Measurements from ENCODE around the gene GTPBP4. TPM values are rescaled to one million over a fixed set of nuclear protein-coding genes. Genes with fewer than 3 reads are reported as not detected.

The GTPBP4 gene
- total and polyA plus RNA-seq, 2 of the 8 experiments (the other 6 are each of a cell fraction or from before 2014, with no cell fraction given) = 16.9 to 98.1 TPM

DNA sequence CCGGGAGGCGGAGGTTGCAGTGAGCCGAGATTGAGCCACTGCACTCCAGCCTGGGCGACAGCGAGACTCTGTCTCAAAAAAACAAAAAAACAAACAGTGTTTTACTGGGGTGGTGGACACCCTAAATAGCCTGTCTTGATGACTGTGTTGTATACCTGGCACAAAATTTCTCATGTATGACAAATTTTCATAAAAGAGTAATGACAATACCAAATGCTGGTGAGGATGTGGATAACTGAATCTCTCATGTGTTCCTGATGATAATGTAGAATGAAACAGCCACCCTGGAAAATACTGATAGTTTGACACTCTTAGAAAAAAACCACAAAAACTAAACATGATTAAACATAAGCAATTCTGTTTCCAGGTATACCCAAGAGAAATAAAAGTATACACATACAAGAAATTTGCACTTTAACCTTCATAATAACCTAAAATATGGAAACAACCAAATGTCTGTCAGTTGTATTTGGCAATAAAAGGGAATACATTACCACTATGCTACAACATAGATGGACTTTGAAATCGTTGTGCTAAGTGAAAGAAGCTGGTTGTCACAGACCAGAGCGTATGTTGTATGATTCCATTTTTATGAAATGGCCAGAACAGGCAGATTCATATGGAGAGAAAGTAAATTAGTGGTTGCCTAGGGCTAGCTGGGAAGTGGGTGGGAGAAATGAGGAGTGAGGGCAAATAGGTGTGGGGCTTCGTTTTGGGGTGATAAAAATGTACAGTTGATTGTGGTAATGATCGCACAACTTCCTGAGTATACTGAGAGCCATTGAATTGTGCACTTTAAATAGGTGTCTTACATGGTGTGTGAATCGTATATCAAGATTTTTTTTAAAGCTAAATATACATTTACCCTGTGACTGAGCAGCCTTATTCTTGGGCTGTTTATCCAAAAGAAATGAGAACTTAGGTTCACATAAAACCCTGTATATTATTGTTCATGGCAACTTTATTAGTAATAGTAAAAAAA is 80.4 kb downstream of the GTPBP4 start:
- DNase-seq (ENCODE audit: low read depth in 1 of 2, low spot score in 2 of 2) (no peak), FAIRE-seq (no peak)
- H2AK5ac ChIP-seq (ENCODE audit: low read depth, low read length) = no peak overlapping the region
- H2BK5ac ChIP-seq (ENCODE audit: low read depth, low read length) = no peak overlapping the region
- ChIA-PET CTCF (ENCODE audit: partially characterized antibody) (interaction anchor here (0.6 kb wide), 1 partner anchor 255 kb away, joined by 5 read pairs; no protein-coding TSS in a partner anchor), POLR2A (ENCODE audit: partially characterized antibody) (no interaction called here)
- peaks cover 0 to 14% (median 2%) of the 10 kb centered on the region in 4 experiments; a peak in 5 of 8 replicates for H3K36me3 ChIP-seq (ENCODE audit: control insufficient read depth in 2 of 4, insufficient read depth in 4 of 4, low read length in 3 of 4)
- no peak overlapping the region for H4K8ac ChIP-seq (ENCODE audit: extremely low read depth, insufficient read depth, low read length)
- no peak overlapping the region for H3K18ac ChIP-seq (ENCODE audit: extremely low read depth, low read length)
- no peak overlapping the region for H4K5ac ChIP-seq (ENCODE audit: insufficient read length, low read depth, low read length)
- no peak overlapping the region for H3K4me3 ChIP-seq (ENCODE audit: extremely low read depth in 1 of 4, insufficient read depth in 2 of 4, low read depth in 3 of 4, low read length in 4 of 4)
- H3K23me2 ChIP-seq (ENCODE audit: low read depth, low read length) = no peaks in the 10 kb centered on the region
- H4K91ac ChIP-seq (replicated peaks; ENCODE audit: insufficient read length, low read length) = no peak overlapping the region
- no peak overlapping the region for H2AFZ ChIP-seq (ENCODE audit: low read length)
- no peak overlapping the region for H2BK20ac ChIP-seq (ENCODE audit: low read length)
- no peaks in the 10 kb centered on the region for H3K79me2 ChIP-seq (ENCODE audit: control insufficient read depth in 1 of 2, insufficient read depth in 2 of 2, low read length in 2 of 2)
- peaks cover 0 to 1% of the 10 kb centered on the region in 2 experiments for H4K20me1 ChIP-seq (replicated peaks in 1 of 2; ENCODE audit: control insufficient read depth in 1 of 2, insufficient read depth in 2 of 2, low read length in 2 of 2)
- no peaks in the 10 kb centered on the region; the same call in 1 of the 2 replicates for H3K79me1 ChIP-seq (ENCODE audit: low read depth, low read length)
- WGBS, 2 experiments (ENCODE audit: extremely low coverage in 1 of 2, insufficient coverage in 1 of 2, insufficient read length in 1 of 2, insufficient replicate concordance in 2 of 2, low coverage in 1 of 2, low lambda C conversion rate in 2 of 2, missing lambda C conversion rate in 1 of 2) = 91% methylated on average over 10 of the region's 10 CpGs; no CpG with 5 or more reads in 1 of the 2 experiments
- H2BK15ac ChIP-seq (ENCODE audit: low read length) = no peak overlapping the region
- H3K14ac ChIP-seq (ENCODE audit: insufficient read length) = no peak overlapping the region
- H3K27me3 ChIP-seq (replicated peaks in 1 of 4; ENCODE audit: control insufficient read depth in 3 of 4, extremely low read depth in 1 of 4, insufficient read depth in 3 of 4, low read length in 3 of 4) = no peaks in the 10 kb centered on the region
- H3K9ac ChIP-seq (replicated peaks in 1 of 4; ENCODE audit: extremely low read depth in 1 of 4, low read depth in 3 of 4, low read length in 3 of 4) = no peak overlapping the region
- no peak overlapping the region for H3K56ac ChIP-seq (replicated peaks; ENCODE audit: insufficient read length, low read depth, low read length)
- H3K23ac ChIP-seq (ENCODE audit: insufficient read length) = no peak overlapping the region
- H2BK120ac ChIP-seq (replicated peaks; ENCODE audit: low read depth, low read length) = no peak overlapping the region
- no peak overlapping the region for H3K4me2 ChIP-seq (ENCODE audit: insufficient read depth in 1 of 2, low read depth in 2 of 2, low read length in 2 of 2)
- H3K4me1 ChIP-seq (replicated peaks in 1 of 4; ENCODE audit: control insufficient read depth in 3 of 4, insufficient read depth in 4 of 4, low read length in 3 of 4) = peaks cover 0 to 3% (median 0%) of the 10 kb centered on the region in 4 experiments; a peak in 1 of 7 replicates
- H3K4ac ChIP-seq (replicated peaks; ENCODE audit: insufficient read length, low read depth, low read length) = no peak overlapping the region
- no peak overlapping the region for H3K27ac ChIP-seq (ENCODE audit: low read depth, low read length)
- no peaks in the 10 kb centered on the region for H3K9me3 ChIP-seq (ENCODE audit: insufficient read depth in 2 of 2, low read depth in 1 of 2, low read length in 1 of 2)
- no peak overlapping the region for H2BK12ac ChIP-seq (ENCODE audit: low read depth, low read length)
- TF ChIP-seq EZH2 (IDR thresholded peaks at IDR 0.05; ENCODE audit: low read depth, low read length, severe bottlenecking) (no peak), SAP30 (IDR thresholded peaks at IDR 0.05; ENCODE audit: insufficient read depth, insufficient replicate concordance, low read length) (no peak), EGR1 (IDR thresholded peaks at IDR 0.05; ENCODE audit: borderline replicate concordance, low read depth, low read length) (no peak), GTF2F1 (IDR thresholded peaks at IDR 0.05; ENCODE audit: borderline replicate concordance, low read depth, low read length) (no peak), CHD2 (IDR thresholded peaks at IDR 0.05; ENCODE audit: low read length) (no peak), RBBP5 (IDR thresholded peaks at IDR 0.05; ENCODE audit: borderline replicate concordance, low read depth, low read length) (no peak), KDM4A (IDR thresholded peaks at IDR 0.05; ENCODE audit: low read depth, low read length, severe bottlenecking) (no peak), YY1 (IDR thresholded peaks at IDR 0.05; ENCODE audit: low read depth, low read length) (no peak), BACH1 (IDR thresholded peaks at IDR 0.05; ENCODE audit: low read length) (no peak), JUN (IDR thresholded peaks at IDR 0.05; ENCODE audit: low read depth, low read length) (no peak)
- TF ChIP-seq, protein P1, sequence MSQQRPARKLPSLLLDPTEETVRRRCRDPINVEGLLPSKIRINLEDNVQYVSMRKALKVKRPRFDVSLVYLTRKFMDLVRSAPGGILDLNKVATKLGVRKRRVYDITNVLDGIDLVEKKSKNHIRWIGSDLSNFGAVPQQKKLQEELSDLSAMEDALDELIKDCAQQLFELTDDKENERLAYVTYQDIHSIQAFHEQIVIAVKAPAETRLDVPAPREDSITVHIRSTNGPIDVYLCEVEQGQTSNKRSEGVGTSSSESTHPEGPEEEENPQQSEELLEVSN (IDR thresholded peaks at IDR 0.05) = no peak

Measured in H1 (cell line).